Transverse colon (tissue), 4 donors: ENCODE data around the gene SS18. TPM values are rescaled to one million over a fixed set of nuclear protein-coding genes. Genes with fewer than 3 reads are reported as not detected.
A peak's percentile ranks its signal among the peaks of the same experiment; 100 is the strongest.

Source experiments
- DNase-seq: peaks from one replicate; pipeline ENCODE4 v3.0.0-alpha.2; 2019
- H3K27ac ChIP-seq, 4 donors: fragments of 200-600 bp; sonication (generic); 2 replicates each; pipeline ENCODE4 v1.5.1; 2016 to 2018; ENCODE audit warnings: inconsistent platforms in 4 of 4
- H3K27me3 ChIP-seq: fragments of 200-600 bp; sonication (generic); 2 replicates; pipeline ENCODE4 v1.5.1; 2017; ENCODE audit warnings: inconsistent platforms
- H3K36me3 ChIP-seq, 4 donors: fragments of 200-600 bp; sonication (generic); 2 replicates each; pipeline ENCODE4 v1.5.1; 2017 to 2019; ENCODE audit warnings: inconsistent platforms in 4 of 4
- H3K4me1 ChIP-seq, 4 donors: fragments of 200-600 bp; sonication (generic); 2 replicates each; pipeline ENCODE4 v1.5.1; 2017 to 2020; ENCODE audit warnings: inconsistent platforms in 4 of 4
- H3K4me3 ChIP-seq, 4 donors: fragments of 200-600 bp; sonication (generic); 1 replicate in 1 of 4; 2 replicates in 3 of 4; pipeline versions ENCODE4 v1.5.1 to v1.6.1; 2017 to 2019; ENCODE audit warnings: inconsistent platforms in 4 of 4
- H3K9me3 ChIP-seq, 2 donors: fragments of 200-600 bp; sonication (generic); 2 replicates each; pipeline ENCODE4 v1.5.1; 2017 to 2019; ENCODE audit warnings: inconsistent platforms in 2 of 2
- EP300 ChIP-seq: sonication (generic); formaldehyde crosslinking; IDR thresholded peaks from one replicate; pipeline ENCODE4 v1.6.1; 2017; ENCODE audit warnings: antibody characterized with exemption, low read depth
- POLR2A ChIP-seq: fragments of 450-650 bp; IDR thresholded peaks from one replicate; pipeline ENCODE4 v1.6.1; 2016; ENCODE audit warnings: antibody characterized with exemption, mild to moderate bottlenecking, moderate library complexity
- POLR2AphosphoS5 ChIP-seq, 3 donors: sonication (generic); formaldehyde crosslinking; IDR thresholded peaks; one replicate each; pipeline ENCODE4 v1.6.1; 2016; ENCODE audit warnings: antibody characterized with exemption in 3 of 3
- WGBS, 2 donors: methylation state at CpG; one replicate each; pipeline ENCODE4 v1.1.5; 2018; ENCODE audit warnings: low coverage in 1 of 2; 5-methylcytosine and 5-hydroxymethylcytosine counted together
- in situ Hi-C, 4 donors: fragments of 200-750 bp; cut with MboI; loops; one replicate each; pipeline versions ENCODE4 v1.15.0 to v1.15.1; 2017; ENCODE audit warnings: low sequenced_read_pairs in 3 of 4, low pct_ligation_motif_present in 1 of 4, low pct_unique_long_range_greater_than_20kb in 1 of 4
- intact Hi-C: fragments of 100-400 bp; cut with DNase I; formaldehyde crosslinking; loops from one replicate; pipeline ENCODE4 v1.15.1; 2023; ENCODE audit warnings: low total_unique reads
- total RNA-seq, 4 donors: library from RNA; depleted of rRNA; stranded (reverse); fragments of >200 nt; gene quantifications; one replicate each; pipeline ENCODE4 v1.1.0, GENCODE V29; 2016
- TF ChIP-seq, protein P1 (sequence below), 5 experiments: fragments of 200-600 bp in 3 of 5; fragments of 450-650 bp in 2 of 5; sonication (generic) in 3 of 5; IDR thresholded peaks; 1 replicate in 2 of 5; 2 replicates in 3 of 5; pipeline ENCODE4 v1.5.1; 2016 to 2017; ENCODE audit warnings: antibody characterized with exemption in 5 of 5, inconsistent platforms in 3 of 5, mild to moderate bottlenecking in 2 of 5, moderate library complexity in 1 of 5

SS18 gene
- total RNA-seq, 4 donors from 2014 or later = 46.8 to 209 (median 138) TPM

DNA sequence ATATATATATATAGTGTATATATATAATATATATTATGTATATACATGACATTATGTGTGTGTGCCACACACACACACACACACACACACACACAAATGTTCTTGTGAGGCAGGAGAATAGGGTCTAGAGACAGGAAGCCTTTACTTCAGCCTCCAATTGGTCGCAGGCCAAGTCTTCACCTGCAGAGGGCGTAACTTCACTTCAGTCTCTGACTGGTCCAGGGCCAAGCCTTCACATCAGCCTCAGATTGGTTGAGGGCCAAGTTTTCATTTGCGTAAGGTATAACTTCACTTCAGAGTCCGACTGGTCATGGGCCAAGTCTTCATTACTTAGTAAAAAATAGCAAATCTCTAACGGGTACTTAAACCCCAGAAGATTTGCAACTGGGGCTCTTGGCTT, 13.2 kb upstream of the SS18 start:
- intact Hi-C loops (no loop called here), in situ Hi-C loops (loop anchor here in 1 of 4 donors (25.0 kb wide), 1 partner anchor 184 kb away; no protein-coding TSS in a partner anchor)
- Histone ChIP-seq H3K27me3 (no peaks in the 10 kb centered on the region), H3K27ac (no peak overlapping the region), H3K9me3 (no peaks in the 10 kb centered on the region), H3K4me1 (no peaks in the 10 kb centered on the region), H3K36me3 (no peaks in the 10 kb centered on the region), H3K4me3 (no peak overlapping the region)
- DNase-seq = peak; percentile 13
- no peak for TF ChIP-seq POLR2AphosphoS5 (IDR thresholded peaks at IDR 0.05)
- TF ChIP-seq, protein P1, sequence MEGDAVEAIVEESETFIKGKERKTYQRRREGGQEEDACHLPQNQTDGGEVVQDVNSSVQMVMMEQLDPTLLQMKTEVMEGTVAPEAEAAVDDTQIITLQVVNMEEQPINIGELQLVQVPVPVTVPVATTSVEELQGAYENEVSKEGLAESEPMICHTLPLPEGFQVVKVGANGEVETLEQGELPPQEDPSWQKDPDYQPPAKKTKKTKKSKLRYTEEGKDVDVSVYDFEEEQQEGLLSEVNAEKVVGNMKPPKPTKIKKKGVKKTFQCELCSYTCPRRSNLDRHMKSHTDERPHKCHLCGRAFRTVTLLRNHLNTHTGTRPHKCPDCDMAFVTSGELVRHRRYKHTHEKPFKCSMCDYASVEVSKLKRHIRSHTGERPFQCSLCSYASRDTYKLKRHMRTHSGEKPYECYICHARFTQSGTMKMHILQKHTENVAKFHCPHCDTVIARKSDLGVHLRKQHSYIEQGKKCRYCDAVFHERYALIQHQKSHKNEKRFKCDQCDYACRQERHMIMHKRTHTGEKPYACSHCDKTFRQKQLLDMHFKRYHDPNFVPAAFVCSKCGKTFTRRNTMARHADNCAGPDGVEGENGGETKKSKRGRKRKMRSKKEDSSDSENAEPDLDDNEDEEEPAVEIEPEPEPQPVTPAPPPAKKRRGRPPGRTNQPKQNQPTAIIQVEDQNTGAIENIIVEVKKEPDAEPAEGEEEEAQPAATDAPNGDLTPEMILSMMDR (IDR thresholded peaks at IDR 0.05) = no peak
- 50 to 69% methylated on average over 1 to 5 of the region's 5 CpGs for WGBS, 2 donors

DNA sequence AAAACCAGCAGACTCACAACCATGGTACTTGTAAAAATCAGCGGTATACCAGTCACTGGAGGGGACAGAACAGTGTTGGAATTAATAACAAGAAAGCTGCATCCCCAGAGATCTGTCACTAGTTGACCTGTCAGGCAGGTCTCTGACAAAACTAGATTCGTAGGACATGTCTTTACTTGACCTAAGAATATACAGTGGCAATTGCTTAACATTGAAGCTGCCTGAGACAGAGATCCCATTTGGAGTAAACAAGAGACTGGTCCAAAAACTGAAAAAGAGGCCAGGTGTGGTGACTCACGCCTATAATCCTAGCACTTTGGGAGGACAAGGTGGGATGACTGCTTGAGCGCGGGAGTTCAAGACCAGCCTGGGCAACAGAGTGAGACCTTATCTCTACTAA, 7.2 kb upstream of the SS18 start:
- Histone ChIP-seq H3K27me3 (no peaks in the 10 kb centered on the region), H3K4me1 (no peaks in the 10 kb centered on the region), H3K4me3 (no peak overlapping the region), H3K36me3 (no peaks in the 10 kb centered on the region), H3K27ac (no peak overlapping the region), H3K9me3 (no peaks in the 10 kb centered on the region)
- TF ChIP-seq, protein P1 (IDR thresholded peaks at IDR 0.05) = no peak
- TF ChIP-seq EP300 (no peak), POLR2AphosphoS5 (IDR thresholded peaks at IDR 0.05) (no peak), POLR2A (no peak)
- WGBS, 2 donors = 91 to 92% methylated on average over 4 to 5 of the region's 5 CpGs
- in situ Hi-C loops (no loop called here), intact Hi-C loops (no loop called here)
- no peak for DNase-seq

DNA sequence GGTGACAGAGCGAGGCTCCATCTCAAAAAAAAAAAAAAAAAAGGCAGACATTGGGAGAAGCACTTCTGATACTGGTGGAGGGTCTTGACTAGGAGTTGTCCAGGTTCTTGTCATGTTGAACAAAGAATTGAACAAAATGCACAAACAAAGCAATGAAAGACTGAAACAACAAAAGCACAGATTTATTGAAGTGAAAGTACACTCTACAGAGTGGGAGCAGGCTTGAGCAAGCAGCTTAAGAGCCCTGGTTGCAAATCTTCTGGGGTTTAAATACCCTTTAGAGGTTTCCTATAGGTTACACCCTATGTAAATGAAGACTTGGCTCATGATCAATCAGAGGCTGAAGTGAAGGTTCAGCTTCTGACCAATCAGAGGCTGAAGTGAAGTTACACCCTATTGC, 6.4 kb upstream of the SS18 start:
- Histone ChIP-seq H3K27ac (no peak overlapping the region), H3K4me1 (no peaks in the 10 kb centered on the region)
- in situ Hi-C loops = no loop called here

DNA sequence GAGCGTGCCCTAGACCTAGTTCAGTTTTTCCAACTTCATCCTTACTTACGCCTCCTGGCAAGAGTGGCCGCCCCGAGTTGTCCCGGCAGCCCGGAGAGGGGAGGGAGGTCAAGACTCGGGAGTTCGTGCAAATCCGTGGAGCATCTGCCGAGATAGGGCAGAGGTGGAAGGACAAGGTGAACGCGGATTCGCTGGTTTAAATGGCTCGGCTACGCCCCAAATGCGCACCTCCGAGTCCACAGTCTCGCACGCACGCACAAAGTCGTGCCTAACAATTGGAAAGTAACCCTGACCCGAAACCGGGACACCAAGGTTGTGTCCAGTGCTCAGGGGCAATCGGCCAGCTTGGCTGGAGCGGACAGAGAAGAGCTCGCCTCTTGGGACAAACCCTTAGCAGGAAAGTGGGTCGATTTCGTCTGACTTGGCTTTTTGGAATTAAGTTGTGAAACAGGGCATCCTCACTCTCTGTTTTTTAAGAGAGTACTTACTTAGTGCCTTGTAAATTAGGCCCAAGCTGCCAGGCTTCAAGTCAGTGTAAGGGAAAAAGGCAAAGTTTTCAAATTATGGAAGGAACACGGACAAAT, 726 bp upstream of the SS18 start:
- H3K9me3 ChIP-seq = no peaks in the 10 kb centered on the region
- peaks cover 0 to 10% (median 0%) of the 10 kb centered on the region in 4 donors for H3K36me3 ChIP-seq
- TF ChIP-seq POLR2AphosphoS5 (IDR thresholded peaks at IDR 0.05) (peak in 1 of 3 donors; percentile 18), EP300 (no peak)
- no peak for DNase-seq
- in situ Hi-C loops = no loop called here
- no peaks in the 10 kb centered on the region for H3K27me3 ChIP-seq
- peaks cover 9 to 32% (median 20%) of the 10 kb centered on the region in 4 donors for H3K4me1 ChIP-seq
- peak overlapping the region; percentile 56 to 74 (median 68) for H3K4me3 ChIP-seq
- H3K27ac ChIP-seq = peak overlapping the region; percentile 90 to 95 (median 94)
- intact Hi-C loops = no loop called here
- 2 to 18% methylated on average over 2 to 24 of the region's 29 CpGs for WGBS, 2 donors

More for the DNA sequence above, 6.4 kb upstream of the SS18 start:
- WGBS, 2 donors = 94% methylated on average over 1 of the region's 1 CpG; no CpG with 5 or more reads in 1 of the 2 donors
- Histone ChIP-seq H3K9me3 (no peaks in the 10 kb centered on the region), H3K4me3 (no peak overlapping the region), H3K36me3 (no peaks in the 10 kb centered on the region), H3K27me3 (no peaks in the 10 kb centered on the region)
- TF ChIP-seq POLR2A = no peak
- no peak for TF ChIP-seq POLR2AphosphoS5 (IDR thresholded peaks at IDR 0.05)
- TF ChIP-seq EP300 = no peak
- TF ChIP-seq, protein P1 (IDR thresholded peaks at IDR 0.05) = no peak
- DNase-seq = no peak
- intact Hi-C loops = no loop called here
